Endodermal cell (in vitro differentiated cells): ENCODE data around the gene RPA1. TPM values are rescaled to one million over a fixed set of nuclear protein-coding genes. Genes with fewer than 3 reads are reported as not detected.

Source experiments
- DNase-seq: peaks from one replicate; pipeline ENCODE4 v3.0.0-alpha.2; 2017
- H3K27ac ChIP-seq: 2 replicates; pipeline ENCODE4 v1.5.1; 2013; ENCODE audit warnings: mild to moderate bottlenecking, low read depth, low read length, moderate library complexity
- H3K27me3 ChIP-seq: 2 replicates; pipeline ENCODE4 v1.6.1; 2013; ENCODE audit warnings: mild to moderate bottlenecking, low read length, moderate library complexity; ENCODE audit not compliant: insufficient read depth, control insufficient read depth, poor library complexity, severe bottlenecking
- H3K36me3 ChIP-seq: 2 replicates; pipeline ENCODE4 v1.7.0; 2013; ENCODE audit warnings: mild to moderate bottlenecking, low read length, moderate library complexity; ENCODE audit not compliant: control insufficient read depth, insufficient read depth
- H3K4me1 ChIP-seq: one replicate; pipeline ENCODE4 v1.7.0; 2013; ENCODE audit warnings: low read length; ENCODE audit not compliant: control insufficient read depth, insufficient read depth
- H3K4me3 ChIP-seq: 2 replicates; pipeline ENCODE4 v1.5.1; 2013; ENCODE audit warnings: mild to moderate bottlenecking, low read length, moderate library complexity
- H3K9ac ChIP-seq: 2 replicates; pipeline ENCODE4 v1.6.1; 2013; ENCODE audit warnings: mild to moderate bottlenecking, low read length, moderate library complexity; ENCODE audit not compliant: poor library complexity, severe bottlenecking; ENCODE audit errors: extremely low read depth
- H3K9me3 ChIP-seq: 2 replicates; pipeline ENCODE4 v1.6.1; 2013; ENCODE audit warnings: mild to moderate bottlenecking, low read length, moderate library complexity; ENCODE audit not compliant: control insufficient read depth
- H3K27ac Mint-ChIP-seq: 2 replicates; pipeline ENCODE4 v1.8.0; 2020; ENCODE audit warnings: mixed read lengths
- H3K27me3 Mint-ChIP-seq: 2 replicates; pipeline ENCODE4 v1.8.0; 2021; ENCODE audit warnings: mild to moderate bottlenecking, mixed read lengths; ENCODE audit not compliant: insufficient read depth
- H3K36me3 Mint-ChIP-seq: 2 replicates; pipeline ENCODE4 v1.8.0; 2020; ENCODE audit warnings: low read depth, mixed read lengths
- H3K4me1 Mint-ChIP-seq: 2 replicates; pipeline ENCODE4 v1.8.0; 2020; ENCODE audit warnings: mixed read lengths
- H3K4me3 Mint-ChIP-seq: 2 replicates; pipeline ENCODE4 v1.8.0; 2020; ENCODE audit warnings: mild to moderate bottlenecking, moderate library complexity, mixed read lengths
- H3K9me3 Mint-ChIP-seq: 2 replicates; pipeline ENCODE4 v1.8.0; 2020; ENCODE audit warnings: mild to moderate bottlenecking, mixed read lengths
- WGBS, 2 experiments: methylation state at CpG; one replicate each; pipeline versions ENCODE4 v1.1.5 to v1.1.7; 2013; ENCODE audit warnings: missing lambda C conversion rate in 2 of 2, mixed read lengths in 1 of 2; ENCODE audit not compliant: insufficient coverage in 1 of 2, insufficient read length in 1 of 2; 5-methylcytosine and 5-hydroxymethylcytosine counted together
- total RNA-seq, 2 donors: library from RNA; stranded (reverse); fragmentation: NEBNext Ultra II Directional in 1 of 2; extraction: Animal tissue kit (Norgen Biotek cat#: 25700) in 1 of 2; gene quantifications; 2 replicates in 1 of 2; 3 replicates in 1 of 2; pipeline ENCODE4 v1.2.1, GENCODE V29; 2021
- TF ChIP-seq, protein P1 (sequence below): fragments of 200-600 bp; sonication (generic); conservative IDR thresholded peaks from 2 replicates; pipeline ENCODE4 v1.5.0; 2021; ENCODE audit warnings: antibody characterized with exemption, mild to moderate bottlenecking

Gene RPA1
- total RNA-seq, 2 donors from 2014 or later: 190 to 249 TPM

DNA sequence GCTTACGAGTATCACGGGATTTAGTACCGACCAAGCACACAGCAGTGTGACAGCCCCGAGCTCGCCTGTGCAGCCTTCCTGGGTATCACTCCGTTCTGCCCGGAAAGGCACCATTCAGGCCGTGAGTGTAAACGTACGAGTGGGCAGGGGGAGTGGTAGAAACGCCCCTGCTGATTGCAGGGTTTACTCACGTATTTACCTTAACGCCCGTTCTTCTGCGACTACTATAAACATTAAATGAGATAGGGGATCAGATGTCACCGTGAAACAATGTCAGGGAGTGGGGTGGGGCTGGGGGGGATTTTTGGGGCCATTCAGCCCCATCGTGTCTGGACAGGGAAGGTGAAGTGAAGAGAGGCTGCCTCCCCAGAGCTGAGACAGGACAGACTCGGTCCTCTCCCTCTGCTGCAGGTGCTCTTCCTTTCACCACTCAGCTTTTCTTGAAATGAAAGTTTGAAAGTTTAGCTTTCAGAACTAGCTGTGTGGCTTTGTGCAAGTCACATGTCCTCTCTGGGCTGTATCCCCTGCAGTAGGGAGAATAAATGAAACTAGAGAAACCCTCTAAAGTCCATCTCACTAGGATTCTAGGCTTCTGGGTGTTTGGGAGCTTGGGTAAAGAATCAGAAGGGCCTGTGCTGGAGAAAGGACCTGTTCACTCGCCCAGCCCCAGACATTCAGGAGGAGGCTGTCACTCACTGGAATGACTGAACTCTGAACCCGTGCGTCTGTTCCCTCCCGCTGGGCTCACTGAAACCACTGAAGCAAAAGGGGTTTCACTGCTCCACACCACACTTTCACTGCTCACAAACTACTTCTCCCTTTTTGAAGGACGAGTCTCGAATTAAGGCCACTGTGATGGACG is 66.7 kb downstream of the RPA1 start:
- H3K36me3 Mint-ChIP-seq: peaks cover 69% of the 10 kb centered on the region

DNA sequence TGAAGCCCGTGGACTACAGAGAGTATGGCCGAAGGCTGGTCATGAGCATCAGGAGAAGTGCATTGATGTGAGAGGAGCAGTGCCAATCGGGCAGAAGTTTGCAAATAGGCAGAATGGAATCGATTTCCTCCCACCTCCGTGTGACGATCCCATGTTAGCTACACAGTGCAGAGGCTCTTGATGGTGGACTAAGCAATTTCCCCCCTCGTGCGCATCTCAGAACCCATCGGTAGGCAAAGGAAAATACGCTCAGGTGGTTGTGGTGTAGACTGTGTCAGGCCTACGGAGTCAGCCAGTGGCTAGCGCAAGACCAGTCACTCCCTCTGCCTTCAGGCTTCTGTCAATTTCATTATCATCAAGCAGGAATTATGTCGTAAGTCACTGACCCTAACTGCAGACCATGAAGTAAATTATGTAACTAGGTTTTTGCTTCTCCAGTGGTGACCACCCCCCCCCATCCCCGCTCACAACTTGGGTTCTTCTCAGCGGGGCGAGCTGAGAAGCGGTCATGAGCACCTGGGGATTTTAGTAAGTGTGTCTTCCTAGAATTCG is 67.4 kb downstream of the RPA1 start:
- no peak for DNase-seq
- TF ChIP-seq, protein P1, sequence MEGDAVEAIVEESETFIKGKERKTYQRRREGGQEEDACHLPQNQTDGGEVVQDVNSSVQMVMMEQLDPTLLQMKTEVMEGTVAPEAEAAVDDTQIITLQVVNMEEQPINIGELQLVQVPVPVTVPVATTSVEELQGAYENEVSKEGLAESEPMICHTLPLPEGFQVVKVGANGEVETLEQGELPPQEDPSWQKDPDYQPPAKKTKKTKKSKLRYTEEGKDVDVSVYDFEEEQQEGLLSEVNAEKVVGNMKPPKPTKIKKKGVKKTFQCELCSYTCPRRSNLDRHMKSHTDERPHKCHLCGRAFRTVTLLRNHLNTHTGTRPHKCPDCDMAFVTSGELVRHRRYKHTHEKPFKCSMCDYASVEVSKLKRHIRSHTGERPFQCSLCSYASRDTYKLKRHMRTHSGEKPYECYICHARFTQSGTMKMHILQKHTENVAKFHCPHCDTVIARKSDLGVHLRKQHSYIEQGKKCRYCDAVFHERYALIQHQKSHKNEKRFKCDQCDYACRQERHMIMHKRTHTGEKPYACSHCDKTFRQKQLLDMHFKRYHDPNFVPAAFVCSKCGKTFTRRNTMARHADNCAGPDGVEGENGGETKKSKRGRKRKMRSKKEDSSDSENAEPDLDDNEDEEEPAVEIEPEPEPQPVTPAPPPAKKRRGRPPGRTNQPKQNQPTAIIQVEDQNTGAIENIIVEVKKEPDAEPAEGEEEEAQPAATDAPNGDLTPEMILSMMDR: no peak
- WGBS, 2 experiments: 94 to 95% methylated on average over 10 to 18 of the region's 18 CpGs
- H3K9me3 ChIP-seq: no peaks in the 10 kb centered on the region
- no peaks in the 10 kb centered on the region for H3K9me3 Mint-ChIP-seq
- no peaks in the 10 kb centered on the region for H3K4me1 ChIP-seq
- H3K4me3 Mint-ChIP-seq: no peak overlapping the region
- no peaks in the 10 kb centered on the region for H3K27me3 ChIP-seq
- no peak overlapping the region for H3K27ac Mint-ChIP-seq
- H3K27me3 Mint-ChIP-seq: no peaks in the 10 kb centered on the region
- H3K4me3 ChIP-seq: no peak overlapping the region
- H3K9ac ChIP-seq: no peak overlapping the region
- no peaks in the 10 kb centered on the region for H3K4me1 Mint-ChIP-seq
- peaks cover 73% of the 10 kb centered on the region for H3K36me3 ChIP-seq
- peaks cover 67% of the 10 kb centered on the region for H3K36me3 Mint-ChIP-seq
- no peak overlapping the region for H3K27ac ChIP-seq

More for the DNA sequence above, 66.7 kb downstream of the RPA1 start:
- Histone ChIP-seq H3K9me3 (no peaks in the 10 kb centered on the region), H3K4me1 (no peaks in the 10 kb centered on the region), H3K4me3 (no peak overlapping the region), H3K27me3 (no peaks in the 10 kb centered on the region), H3K9ac (no peak overlapping the region), H3K27ac (no peak overlapping the region), H3K36me3 (peaks cover 80% of the 10 kb centered on the region)
- 92 to 96% methylated on average over 20 to 25 of the region's 25 CpGs for WGBS, 2 experiments
- Mint-ChIP-seq H3K27ac (no peak overlapping the region), H3K9me3 (no peaks in the 10 kb centered on the region), H3K4me3 (no peak overlapping the region), H3K27me3 (no peaks in the 10 kb centered on the region), H3K4me1 (no peaks in the 10 kb centered on the region)
- no peak for DNase-seq
- TF ChIP-seq, protein P1: no peak

DNA sequence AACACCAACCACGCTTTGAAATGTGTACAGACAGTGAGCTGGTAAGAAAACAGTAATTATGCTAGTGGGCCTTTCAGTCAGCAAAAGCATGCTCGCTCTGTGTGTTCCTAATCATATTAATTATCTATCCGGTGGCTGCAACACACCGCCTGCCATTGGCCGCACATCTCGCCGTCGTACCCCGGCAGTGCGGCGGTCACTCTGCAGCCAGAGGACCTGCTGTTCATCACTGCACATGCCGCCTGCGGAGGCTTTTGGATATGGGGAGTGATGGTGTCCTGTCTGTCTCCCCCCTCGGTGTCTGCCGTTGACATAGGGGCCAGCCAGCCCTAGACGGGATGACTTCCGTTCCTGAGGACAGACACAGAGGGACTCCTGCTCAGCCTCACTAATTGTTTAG is 68.5 kb downstream of the RPA1 start:
- 92 to 95% methylated on average over 14 to 17 of the region's 17 CpGs for WGBS, 2 experiments

More for the DNA sequence above, 68.5 kb downstream of the RPA1 start:
- DNase-seq: no peak
- H3K4me1 ChIP-seq: no peaks in the 10 kb centered on the region
- TF ChIP-seq, protein P1: no peak
- no peaks in the 10 kb centered on the region for H3K27me3 ChIP-seq
- no peak overlapping the region for H3K9ac ChIP-seq
- peaks cover 62% of the 10 kb centered on the region for H3K36me3 ChIP-seq
- H3K27ac Mint-ChIP-seq: no peak overlapping the region
- H3K36me3 Mint-ChIP-seq: peaks cover 57% of the 10 kb centered on the region
- no peak overlapping the region for H3K4me3 ChIP-seq
- no peak overlapping the region for H3K4me3 Mint-ChIP-seq
- H3K4me1 Mint-ChIP-seq: no peaks in the 10 kb centered on the region
- no peak overlapping the region for H3K27ac ChIP-seq
- H3K27me3 Mint-ChIP-seq: peaks cover 2% of the 10 kb centered on the region
- H3K9me3 Mint-ChIP-seq: no peaks in the 10 kb centered on the region
- no peaks in the 10 kb centered on the region for H3K9me3 ChIP-seq
